Uterus (tissue), 4 donors: ENCODE results near the gene ZNF32. TPM values are rescaled to one million over a fixed set of nuclear protein-coding genes. Genes with fewer than 3 reads are reported as not detected.

Experiments used
- DNase-seq, 2 donors: peaks; one replicate each; pipeline ENCODE4 v3.0.0-alpha.2; 2019 to 2020
- H3K27ac ChIP-seq, 2 donors: fragments of 200-600 bp; sonication (generic); 1 replicate in 1 of 2; 2 replicates in 1 of 2; pipeline ENCODE4 v1.5.1; 2016 to 2018
- H3K27me3 ChIP-seq, 2 donors: fragments of 200-600 bp; sonication (generic); one replicate each; pipeline ENCODE4 v1.5.1; 2018 to 2019; ENCODE audit warnings: control low read depth in 1 of 2
- H3K36me3 ChIP-seq, 2 donors: fragments of 200-600 bp; sonication (generic); one replicate each; pipeline ENCODE4 v1.5.1; 2019; ENCODE audit warnings: control low read depth in 1 of 2
- H3K4me1 ChIP-seq, 2 donors: fragments of 200-600 bp; sonication (generic); one replicate each; pipeline ENCODE4 v1.5.1; 2018 to 2019; ENCODE audit warnings: control low read depth in 1 of 2
- H3K4me3 ChIP-seq, 2 donors: fragments of 200-600 bp; sonication (generic); 1 replicate in 1 of 2; 2 replicates in 1 of 2; pipeline ENCODE4 v1.5.1; 2018 to 2019; ENCODE audit warnings: mild to moderate bottlenecking in 1 of 2
- H3K9me3 ChIP-seq, 2 donors: fragments of 200-600 bp; sonication (generic); one replicate each; pipeline ENCODE4 v1.5.1; 2019; ENCODE audit warnings: control low read depth in 1 of 2
- POLR2A ChIP-seq, 2 donors: fragments of 450-650 bp; IDR thresholded peaks; one replicate each; pipeline ENCODE4 v1.6.1; 2016; ENCODE audit warnings: antibody characterized with exemption in 2 of 2, mild to moderate bottlenecking in 1 of 2, moderate library complexity in 1 of 2
- intact Hi-C: fragments of 100-400 bp; cut with DNase I; formaldehyde crosslinking; loops from one replicate; pipeline ENCODE4 v1.15.1; 2023; ENCODE audit warnings: low total_unique reads
- total RNA-seq, 4 donors: library from RNA; depleted of rRNA in 3 of 4; stranded (reverse); fragments of >200 nt in 3 of 4; gene quantifications; one replicate each; pipeline versions ENCODE4 v1.1.0 to v1.2.4, GENCODE V29; 2014 to 2023
- TF ChIP-seq, protein P1 (sequence below), 4 experiments: fragments of 200-600 bp in 2 of 4; fragments of 450-650 bp in 2 of 4; sonication (generic) in 2 of 4; IDR thresholded peaks; one replicate each; pipeline ENCODE4 v1.5.1; 2016 to 2019; ENCODE audit warnings: antibody characterized with exemption in 4 of 4, mild to moderate bottlenecking in 2 of 4, moderate library complexity in 1 of 4
- donor health status: DM: yes; HTN: yes; CAD: no.

ZNF32 gene
- total RNA-seq, 4 donors from 2014 or later = 51.2 to 83.5 (median 67.0) TPM

DNA sequence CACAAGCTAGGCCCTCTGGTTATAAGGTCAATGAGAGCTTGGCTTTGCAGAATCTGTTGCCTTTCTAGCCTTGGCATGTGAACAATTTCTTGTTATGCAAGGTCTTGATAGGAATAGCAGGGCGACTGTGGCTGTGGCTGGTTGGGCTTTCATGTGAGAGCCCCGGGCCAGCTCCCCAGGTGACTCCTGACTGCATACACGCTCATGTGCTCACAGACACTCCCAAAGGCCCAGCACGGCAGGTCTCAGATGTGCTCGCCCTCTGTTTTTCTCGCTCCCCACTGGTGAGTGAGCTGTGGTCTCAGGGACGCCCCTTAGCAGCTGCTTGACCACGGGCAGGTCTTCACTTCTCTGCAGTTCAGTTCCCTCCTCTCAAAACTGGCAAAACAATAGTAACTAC, 37.1 kb upstream of the ZNF32 start:
- intact Hi-C loops = no loop called here

DNA sequence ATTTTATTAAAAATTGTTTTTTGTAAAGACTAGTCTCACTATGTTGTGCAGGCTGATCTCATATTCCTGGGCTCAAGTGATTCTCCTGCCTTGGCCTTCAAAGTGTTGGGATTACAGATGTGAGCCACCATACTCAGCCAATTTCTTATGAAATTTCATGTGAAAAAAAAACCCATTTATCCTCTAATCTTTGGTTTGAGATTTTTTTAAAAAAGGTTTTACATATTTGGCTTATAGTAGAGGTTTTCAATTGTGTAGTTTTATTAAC, 35.5 kb upstream of the ZNF32 start:
- Histone ChIP-seq H3K27ac (no peak overlapping the region), H3K27me3 (no peaks in the 10 kb centered on the region), H3K9me3 (no peaks in the 10 kb centered on the region), H3K4me3 (no peak overlapping the region), H3K36me3 (no peaks in the 10 kb centered on the region), H3K4me1 (no peaks in the 10 kb centered on the region)
- TF ChIP-seq, protein P1, sequence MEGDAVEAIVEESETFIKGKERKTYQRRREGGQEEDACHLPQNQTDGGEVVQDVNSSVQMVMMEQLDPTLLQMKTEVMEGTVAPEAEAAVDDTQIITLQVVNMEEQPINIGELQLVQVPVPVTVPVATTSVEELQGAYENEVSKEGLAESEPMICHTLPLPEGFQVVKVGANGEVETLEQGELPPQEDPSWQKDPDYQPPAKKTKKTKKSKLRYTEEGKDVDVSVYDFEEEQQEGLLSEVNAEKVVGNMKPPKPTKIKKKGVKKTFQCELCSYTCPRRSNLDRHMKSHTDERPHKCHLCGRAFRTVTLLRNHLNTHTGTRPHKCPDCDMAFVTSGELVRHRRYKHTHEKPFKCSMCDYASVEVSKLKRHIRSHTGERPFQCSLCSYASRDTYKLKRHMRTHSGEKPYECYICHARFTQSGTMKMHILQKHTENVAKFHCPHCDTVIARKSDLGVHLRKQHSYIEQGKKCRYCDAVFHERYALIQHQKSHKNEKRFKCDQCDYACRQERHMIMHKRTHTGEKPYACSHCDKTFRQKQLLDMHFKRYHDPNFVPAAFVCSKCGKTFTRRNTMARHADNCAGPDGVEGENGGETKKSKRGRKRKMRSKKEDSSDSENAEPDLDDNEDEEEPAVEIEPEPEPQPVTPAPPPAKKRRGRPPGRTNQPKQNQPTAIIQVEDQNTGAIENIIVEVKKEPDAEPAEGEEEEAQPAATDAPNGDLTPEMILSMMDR (IDR thresholded peaks at IDR 0.05) = no peak
- no peak for TF ChIP-seq POLR2A (IDR thresholded peaks at IDR 0.05)
- no peak for DNase-seq
- intact Hi-C loops = no loop called here

More for the DNA sequence above, 37.1 kb upstream of the ZNF32 start:
- TF ChIP-seq, protein P1 (IDR thresholded peaks at IDR 0.05) = no peak
- TF ChIP-seq POLR2A (IDR thresholded peaks at IDR 0.05) = no peak
- no peaks in the 10 kb centered on the region for H3K9me3 ChIP-seq
- no peaks in the 10 kb centered on the region for H3K36me3 ChIP-seq
- no peaks in the 10 kb centered on the region for H3K27me3 ChIP-seq
- no peak overlapping the region for H3K4me3 ChIP-seq
- DNase-seq = no peak
- H3K27ac ChIP-seq = no peak overlapping the region
- no peaks in the 10 kb centered on the region for H3K4me1 ChIP-seq

GRCh38 chr10:43683451-43684291, 35.0 kb upstream of the ZNF32 start:
- no peak for DNase-seq
- Histone ChIP-seq H3K27me3 (no peaks in the 10 kb centered on the region), H3K36me3 (no peaks in the 10 kb centered on the region), H3K4me1 (no peaks in the 10 kb centered on the region), H3K27ac (no peak overlapping the region), H3K4me3 (no peak overlapping the region), H3K9me3 (no peaks in the 10 kb centered on the region)
- TF ChIP-seq, protein P1 (IDR thresholded peaks at IDR 0.05) = no peak
- TF ChIP-seq POLR2A (IDR thresholded peaks at IDR 0.05) = no peak
- intact Hi-C loops = no loop called here

DNA sequence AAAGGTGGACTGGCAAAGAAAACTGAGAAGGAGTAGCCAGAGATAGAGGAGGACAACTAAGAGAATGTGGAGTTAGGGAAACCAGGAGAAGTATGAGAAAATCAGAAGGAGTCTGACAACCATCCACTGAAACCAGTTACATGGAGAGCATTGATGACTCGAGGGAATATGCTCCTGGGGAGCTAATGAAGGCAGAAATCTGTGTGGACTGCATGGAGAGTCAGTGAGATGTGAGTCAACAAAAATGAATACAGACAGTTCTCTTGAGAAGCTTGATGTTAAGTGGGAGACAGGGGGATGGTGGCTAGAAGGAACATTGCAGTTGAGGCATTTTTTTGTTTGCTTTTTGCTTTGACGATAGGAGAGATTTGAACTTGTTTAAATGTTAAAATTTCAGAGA, 34.3 kb upstream of the ZNF32 start:
- no peaks in the 10 kb centered on the region for H3K36me3 ChIP-seq
- H3K27ac ChIP-seq = no peak overlapping the region
- no peak overlapping the region for H3K4me3 ChIP-seq
- H3K9me3 ChIP-seq = no peaks in the 10 kb centered on the region
- no peak for DNase-seq
- no peaks in the 10 kb centered on the region for H3K27me3 ChIP-seq
- no peaks in the 10 kb centered on the region for H3K4me1 ChIP-seq
- intact Hi-C loops = no loop called here
- no peak for TF ChIP-seq POLR2A (IDR thresholded peaks at IDR 0.05)
- TF ChIP-seq, protein P1 (IDR thresholded peaks at IDR 0.05) = no peak

DNA sequence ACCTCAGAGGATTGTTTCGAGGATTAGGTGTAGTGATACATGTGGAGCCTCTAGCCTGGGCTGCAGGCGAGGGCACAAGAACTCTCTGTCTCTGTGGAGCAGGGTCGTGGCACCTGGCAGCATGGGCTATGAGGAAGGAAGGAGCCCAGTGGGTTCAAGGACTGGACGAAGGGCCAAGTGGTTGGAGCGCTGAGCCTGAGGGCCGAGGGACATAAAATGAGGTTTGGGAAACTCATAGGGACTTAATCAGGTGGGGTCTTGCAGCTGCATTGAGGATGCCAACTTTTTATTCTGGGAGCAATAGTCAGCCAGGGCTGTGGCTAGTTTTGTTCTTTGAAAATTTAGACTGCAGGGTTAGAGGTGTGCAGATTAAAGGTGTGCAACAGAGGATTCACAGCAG, 33.0 kb upstream of the ZNF32 start:
- TF ChIP-seq POLR2A (IDR thresholded peaks at IDR 0.05) = no peak
- TF ChIP-seq, protein P1 (IDR thresholded peaks at IDR 0.05) = no peak
- H3K27me3 ChIP-seq = no peaks in the 10 kb centered on the region
- no peaks in the 10 kb centered on the region for H3K36me3 ChIP-seq
- H3K9me3 ChIP-seq = no peaks in the 10 kb centered on the region
- no peak overlapping the region for H3K27ac ChIP-seq
- no peaks in the 10 kb centered on the region for H3K4me1 ChIP-seq
- intact Hi-C loops = no loop called here
- no peak for DNase-seq
- H3K4me3 ChIP-seq = no peak overlapping the region
